Fibroblast of lung (primary cell): ENCODE results near the gene TFRC.

Experiments used
- CTCF ChIP-seq, 2 donors: IDR thresholded peaks in 1 of 2; conservative IDR thresholded peaks in 1 of 2; 1 replicate in 1 of 2; 2 replicates in 1 of 2; pipeline ENCODE4 v1.5.1; 2011 to 2012; ENCODE audit warnings: low read length in 2 of 2, control low read depth in 1 of 2, inconsistent platforms in 1 of 2, low read depth in 1 of 2, mild to moderate bottlenecking in 1 of 2
- EZH2 ChIP-seq: IDR thresholded peaks from 2 replicates; pipeline ENCODE4 v1.5.1; 2012; ENCODE audit warnings: low read length, control low read depth, mild to moderate bottlenecking; ENCODE audit errors: missing control alignments

GRCh38 chr3:196039359-196039758 is 42.5 kb downstream of the TFRC start:
- TF ChIP-seq CTCF (conservative IDR thresholded peaks at IDR 0.05 in 1 of 2, IDR thresholded peaks at IDR 0.05 in 1 of 2; ENCODE audit: low read depth in 1 of 2, low read length in 2 of 2): no peak
- no peak for TF ChIP-seq EZH2
